CD4-positive, alpha-beta T cell treated with Interleukin-2 at 100 ng/mL for 4 hours (primary cell): Measurements from ENCODE around the gene UGT2B15.
"Not testable (repeated sequence)": the region's sequence is repeated elsewhere in the genome, so short reads cannot be mapped to it uniquely, and the experiment has no call there.

Experiments
- DNase-seq: peaks from one replicate; pipeline ENCODE4 v3.0.0-alpha.2; 2020; ENCODE audit warnings: low spot score

Gene UGT2B15

GRCh38 chr4:68655764-68656444, 14.5 kb downstream of the UGT2B15 start:
- DNase-seq: no peak

GRCh38 chr4:68654946-68655721, 15.3 kb downstream of the UGT2B15 start:
- DNase-seq: no peak

DNA sequence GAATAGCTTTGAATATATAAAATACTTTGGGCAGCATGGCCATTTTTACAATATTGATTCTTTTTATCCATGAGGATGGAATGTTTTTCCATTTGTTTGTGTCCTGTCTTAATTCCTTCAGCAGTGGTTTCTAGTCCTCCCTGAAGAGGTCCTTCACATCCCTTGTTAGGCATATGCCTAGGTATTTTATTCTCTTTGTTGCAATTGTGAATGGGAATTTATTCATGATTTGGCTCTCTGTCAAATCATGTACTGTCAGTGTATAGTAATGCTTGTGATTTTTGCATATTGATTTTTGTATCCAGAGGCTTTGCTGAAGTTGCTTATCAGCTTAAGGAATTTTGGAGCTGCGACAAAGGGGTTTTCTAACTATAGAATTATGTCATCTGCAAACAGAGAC, 18.5 kb downstream of the UGT2B15 start:
- no peak for DNase-seq

GRCh38 chr4:68630371-68630770, 40.1 kb downstream of the UGT2B15 start:
- DNase-seq: no peak

DNA sequence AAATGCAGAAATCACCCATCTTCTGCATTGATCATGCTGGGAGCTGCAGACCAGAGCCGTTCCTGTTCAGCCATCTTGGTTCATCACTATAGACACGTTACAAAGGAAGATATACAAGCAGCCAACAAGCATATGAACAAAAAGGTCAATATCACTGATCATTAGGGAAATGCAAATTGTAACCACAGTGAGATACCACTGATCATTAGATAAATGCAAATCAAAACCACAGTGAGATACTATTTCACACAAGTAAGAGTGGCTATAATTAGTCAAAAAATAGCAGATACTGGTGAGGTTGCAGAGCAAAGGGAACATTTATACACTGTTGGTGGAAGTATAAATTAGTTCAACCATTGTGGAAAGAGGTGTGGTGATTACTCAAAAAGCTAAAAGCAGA, 47.7 kb downstream of the UGT2B15 start:
- DNase-seq: not testable (repeated sequence)

DNA sequence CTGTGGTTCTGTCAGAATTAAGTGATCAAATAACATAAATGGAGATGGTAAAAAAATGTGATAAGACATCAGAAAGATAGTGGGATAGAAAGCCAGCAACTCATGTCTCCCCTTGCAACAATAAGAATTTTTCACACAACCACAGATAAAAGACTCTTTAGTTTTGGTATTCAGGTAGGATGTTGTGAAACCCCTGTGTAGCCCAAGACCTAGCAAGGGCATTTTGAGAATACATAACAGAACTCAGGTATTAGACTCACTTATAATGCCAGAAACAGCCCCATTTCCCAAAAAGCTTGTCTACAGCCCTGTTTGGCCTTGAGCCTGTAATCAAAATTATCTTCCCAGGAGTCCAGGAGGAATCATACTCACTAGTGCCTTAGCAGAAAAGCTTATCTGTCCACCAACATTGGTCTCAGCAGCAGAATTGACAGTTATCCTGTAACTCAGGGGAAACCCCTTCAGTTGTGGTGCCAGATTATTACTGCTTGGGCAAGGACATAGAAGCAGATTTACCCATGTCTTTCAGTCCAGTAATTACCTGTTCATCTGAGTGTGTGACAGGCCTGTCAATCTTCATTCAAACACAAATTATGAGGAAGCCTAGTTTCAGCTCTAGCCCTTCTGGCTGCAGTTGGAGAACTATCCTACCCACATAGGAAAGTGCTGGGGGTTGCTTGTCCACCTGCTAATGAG, 53.3 kb downstream of the UGT2B15 start:
- DNase-seq: no peak

DNA sequence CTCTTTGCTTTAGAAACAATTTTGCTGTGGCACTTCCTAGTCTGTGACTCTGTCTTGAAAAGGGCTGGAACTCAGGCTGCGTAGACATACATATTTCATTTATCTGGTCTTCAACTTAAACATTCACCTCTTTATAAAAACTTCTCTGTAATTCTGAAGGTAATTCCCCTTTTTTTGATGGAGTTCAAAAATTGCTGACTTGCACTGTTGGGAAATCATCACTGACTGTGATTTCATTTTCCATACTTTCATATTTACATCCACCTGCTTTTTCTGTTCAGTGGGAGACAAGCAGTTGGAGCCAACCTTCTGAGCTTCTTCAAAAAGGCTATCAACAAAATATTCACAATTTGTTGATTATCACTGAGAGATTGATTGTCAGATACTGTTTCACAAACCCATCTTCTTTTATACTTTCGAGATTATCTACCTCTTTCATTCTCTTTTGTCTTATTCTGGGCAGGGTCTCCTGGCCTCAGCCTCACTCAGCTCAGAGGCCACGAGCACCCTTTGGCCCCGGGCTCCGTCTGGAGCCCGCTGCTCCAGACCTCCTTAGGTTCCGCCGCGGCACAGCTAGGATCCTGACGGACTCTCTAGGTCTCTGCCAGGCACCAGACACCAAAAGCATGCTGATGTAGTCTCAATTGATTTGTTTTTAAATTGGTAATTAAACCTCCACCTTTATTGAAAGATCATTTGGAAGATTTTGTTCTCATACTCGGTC, 54.6 kb downstream of the UGT2B15 start:
- DNase-seq: no peak

GRCh38 chr4:68613752-68614151, 56.7 kb downstream of the UGT2B15 start:
- no peak for DNase-seq

- no peak for DNase-seq
Measured at GRCh38 chr4:68606240-68606639, 64.2 kb downstream of the UGT2B15 start.

- no peak for DNase-seq
Measured at GRCh38 chr4:68599150-68599549, 71.3 kb downstream of the UGT2B15 start.

DNA sequence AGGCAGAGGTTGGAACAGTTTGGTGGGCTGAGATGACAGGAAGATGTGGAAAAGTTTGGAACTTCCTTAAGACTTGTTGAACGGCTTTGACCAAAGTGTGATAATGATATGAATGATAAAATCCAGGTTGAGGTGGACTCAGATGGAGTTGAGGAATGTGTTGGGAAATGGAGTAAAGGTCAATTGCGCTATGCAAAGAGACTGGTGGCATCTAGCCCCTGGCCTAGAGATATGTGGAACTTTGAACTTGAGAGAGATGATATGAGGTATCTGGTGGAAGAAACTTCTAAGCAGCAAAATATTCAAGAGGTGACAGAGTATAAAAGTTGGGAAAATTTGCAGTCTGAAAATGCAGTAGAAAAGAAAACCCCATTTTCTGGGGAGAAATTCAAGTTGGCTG, 73.0 kb downstream of the UGT2B15 start:
- no peak for DNase-seq
